Upper lobe of left lung (tissue), 6 donors: ENCODE data around the gene BROX. TPM values are rescaled to one million over a fixed set of nuclear protein-coding genes. Genes with fewer than 3 reads are reported as not detected.

ENCODE experiments used
- ATAC-seq, 2 donors: fragments of 200-7000 bp; cut with Tn5 transposase; one replicate each; pipeline ENCODE4 v1.9.1; 2022; ENCODE audit warnings: mild to moderate bottlenecking in 2 of 2, moderate library complexity in 2 of 2; ENCODE audit not compliant: low FRiP score in 2 of 2
- DNase-seq, 2 donors: peaks; one replicate each; pipeline ENCODE4 v3.0.0-alpha.2; 2019 to 2020
- H3K27ac ChIP-seq, 4 donors: fragments of 200-600 bp; sonication (generic); one replicate each; pipeline ENCODE4 v1.5.1; 2016 to 2019
- H3K27me3 ChIP-seq, 4 donors: fragments of 200-600 bp; sonication (generic); one replicate each; pipeline ENCODE4 v1.5.1; 2017 to 2019
- H3K36me3 ChIP-seq, 4 donors: fragments of 200-600 bp; sonication (generic); one replicate each; pipeline ENCODE4 v1.5.1; 2016 to 2019
- H3K4me1 ChIP-seq, 4 donors: fragments of 200-600 bp; sonication (generic); one replicate each; pipeline ENCODE4 v1.5.1; 2018 to 2019
- H3K4me3 ChIP-seq, 4 donors: fragments of 200-600 bp; sonication (generic); one replicate each; pipeline ENCODE4 v1.5.1; 2017 to 2019; ENCODE audit warnings: mild to moderate bottlenecking in 2 of 4, moderate library complexity in 1 of 4
- H3K9me3 ChIP-seq, 4 donors: fragments of 200-600 bp; sonication (generic); one replicate each; pipeline ENCODE4 v1.5.1; 2018 to 2019
- EP300 ChIP-seq, 4 donors: sonication (generic); formaldehyde crosslinking; IDR thresholded peaks; one replicate each; pipeline ENCODE4 v1.5.1; 2017; ENCODE audit warnings: antibody characterized with exemption in 4 of 4, control low read depth in 2 of 4
- POLR2A ChIP-seq, 4 donors: fragments of 450-650 bp; IDR thresholded peaks; one replicate each; pipeline ENCODE4 v1.5.1; 2016 to 2017; ENCODE audit warnings: antibody characterized with exemption in 4 of 4, mild to moderate bottlenecking in 2 of 4
- POLR2AphosphoS5 ChIP-seq, 2 donors: sonication (generic); formaldehyde crosslinking; IDR thresholded peaks; one replicate each; pipeline ENCODE4 v1.5.1; 2017; ENCODE audit warnings: antibody characterized with exemption in 2 of 2
- WGBS, 2 donors: methylation state at CpG; one replicate each; pipeline ENCODE4 v1.1.5; 2017 to 2018; 5-methylcytosine and 5-hydroxymethylcytosine counted together
- total RNA-seq, 6 donors: library from RNA; depleted of rRNA in 4 of 6; stranded (reverse); fragments of >200 nt in 4 of 6; gene quantifications; one replicate each; pipeline versions ENCODE4 v1.1.0 to v1.2.1, GENCODE V29; 2016 to 2021
- TF ChIP-seq, protein P1 (sequence below), 6 experiments: fragments of 450-650 bp in 4 of 6; fragments of 200-600 bp in 2 of 6; sonication (generic) in 2 of 6; IDR thresholded peaks; one replicate each; pipeline ENCODE4 v1.5.1; 2016 to 2019; ENCODE audit warnings: antibody characterized with exemption in 6 of 6
- donor health status: DM: no; HTN: no; CAD: no; lungs with moderate emphysema.
- donor health status: DM: no; HTN: yes; CAD: no; lungs with severe emphysema.

BROX gene
- total RNA-seq, 6 donors from 2014 or later, result 21.0 to 74.0 (median 41.2) TPM

DNA sequence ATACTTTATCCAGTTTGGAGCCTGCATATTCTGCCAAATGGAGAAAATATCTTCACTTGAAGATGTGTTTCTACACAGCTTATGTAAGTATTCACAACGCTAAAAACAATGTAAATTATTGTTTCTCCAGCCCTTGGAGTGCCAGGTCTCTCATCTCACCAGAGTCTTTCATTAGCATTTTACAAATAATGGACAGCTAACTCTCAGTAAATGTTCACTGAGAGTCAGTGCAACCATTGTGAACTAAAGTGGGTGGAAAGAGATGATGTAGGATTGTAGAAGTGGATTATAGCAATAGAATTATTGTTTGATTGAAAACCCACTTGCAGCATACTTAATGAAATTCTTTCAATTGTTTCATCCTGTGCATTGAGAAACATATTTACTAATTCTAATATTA lies 16.4 kb downstream of the BROX start:
- no peak for ATAC-seq
- no peak for DNase-seq
- H3K4me1 ChIP-seq, result no peaks in the 10 kb centered on the region
- no peaks in the 10 kb centered on the region for H3K9me3 ChIP-seq
- WGBS, 2 donors, result 87 to 90% methylated on average over 1 of the region's 1 CpG
- H3K27me3 ChIP-seq, result no peaks in the 10 kb centered on the region
- no peak overlapping the region for H3K4me3 ChIP-seq
- peaks cover 51 to 100% (median 85%) of the 10 kb centered on the region in 4 donors for H3K36me3 ChIP-seq
- H3K27ac ChIP-seq, result no peak overlapping the region
- TF ChIP-seq POLR2AphosphoS5 (IDR thresholded peaks at IDR 0.05), result no peak
- no peak for TF ChIP-seq POLR2A (IDR thresholded peaks at IDR 0.05)

DNA sequence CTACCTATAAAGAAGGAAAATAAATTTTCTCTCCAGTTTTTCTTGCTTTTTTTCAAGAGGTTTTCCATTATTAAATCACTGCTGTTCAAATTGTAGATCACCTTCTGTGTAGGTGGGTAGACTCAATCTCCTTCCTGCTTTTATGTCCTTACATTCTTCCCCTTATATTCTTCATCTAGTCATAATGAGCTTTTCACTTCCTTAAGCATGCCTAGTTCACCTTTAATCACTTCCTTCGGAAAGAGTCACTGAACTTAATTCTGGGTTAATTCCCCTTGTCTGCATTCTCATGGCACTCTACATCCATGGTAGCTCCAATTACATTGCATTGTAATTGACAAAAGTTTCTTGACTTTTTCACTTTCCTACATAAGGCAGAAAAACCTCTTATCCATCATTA lies 18.5 kb downstream of the BROX start:
- 74 to 88% methylated on average over 1 of the region's 1 CpG for WGBS, 2 donors
- ATAC-seq, result no peak
- H3K4me3 ChIP-seq, result no peak overlapping the region
- peaks cover 55 to 100% (median 78%) of the 10 kb centered on the region in 4 donors for H3K36me3 ChIP-seq
- no peak for DNase-seq
- H3K4me1 ChIP-seq, result no peaks in the 10 kb centered on the region
- H3K9me3 ChIP-seq, result no peaks in the 10 kb centered on the region
- TF ChIP-seq POLR2AphosphoS5 (IDR thresholded peaks at IDR 0.05), result no peak
- TF ChIP-seq POLR2A (IDR thresholded peaks at IDR 0.05), result no peak
- TF ChIP-seq, protein P1, sequence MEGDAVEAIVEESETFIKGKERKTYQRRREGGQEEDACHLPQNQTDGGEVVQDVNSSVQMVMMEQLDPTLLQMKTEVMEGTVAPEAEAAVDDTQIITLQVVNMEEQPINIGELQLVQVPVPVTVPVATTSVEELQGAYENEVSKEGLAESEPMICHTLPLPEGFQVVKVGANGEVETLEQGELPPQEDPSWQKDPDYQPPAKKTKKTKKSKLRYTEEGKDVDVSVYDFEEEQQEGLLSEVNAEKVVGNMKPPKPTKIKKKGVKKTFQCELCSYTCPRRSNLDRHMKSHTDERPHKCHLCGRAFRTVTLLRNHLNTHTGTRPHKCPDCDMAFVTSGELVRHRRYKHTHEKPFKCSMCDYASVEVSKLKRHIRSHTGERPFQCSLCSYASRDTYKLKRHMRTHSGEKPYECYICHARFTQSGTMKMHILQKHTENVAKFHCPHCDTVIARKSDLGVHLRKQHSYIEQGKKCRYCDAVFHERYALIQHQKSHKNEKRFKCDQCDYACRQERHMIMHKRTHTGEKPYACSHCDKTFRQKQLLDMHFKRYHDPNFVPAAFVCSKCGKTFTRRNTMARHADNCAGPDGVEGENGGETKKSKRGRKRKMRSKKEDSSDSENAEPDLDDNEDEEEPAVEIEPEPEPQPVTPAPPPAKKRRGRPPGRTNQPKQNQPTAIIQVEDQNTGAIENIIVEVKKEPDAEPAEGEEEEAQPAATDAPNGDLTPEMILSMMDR (IDR thresholded peaks at IDR 0.05), result no peak
- no peak for TF ChIP-seq EP300 (IDR thresholded peaks at IDR 0.05)
- no peaks in the 10 kb centered on the region for H3K27me3 ChIP-seq
- no peak overlapping the region for H3K27ac ChIP-seq

DNA sequence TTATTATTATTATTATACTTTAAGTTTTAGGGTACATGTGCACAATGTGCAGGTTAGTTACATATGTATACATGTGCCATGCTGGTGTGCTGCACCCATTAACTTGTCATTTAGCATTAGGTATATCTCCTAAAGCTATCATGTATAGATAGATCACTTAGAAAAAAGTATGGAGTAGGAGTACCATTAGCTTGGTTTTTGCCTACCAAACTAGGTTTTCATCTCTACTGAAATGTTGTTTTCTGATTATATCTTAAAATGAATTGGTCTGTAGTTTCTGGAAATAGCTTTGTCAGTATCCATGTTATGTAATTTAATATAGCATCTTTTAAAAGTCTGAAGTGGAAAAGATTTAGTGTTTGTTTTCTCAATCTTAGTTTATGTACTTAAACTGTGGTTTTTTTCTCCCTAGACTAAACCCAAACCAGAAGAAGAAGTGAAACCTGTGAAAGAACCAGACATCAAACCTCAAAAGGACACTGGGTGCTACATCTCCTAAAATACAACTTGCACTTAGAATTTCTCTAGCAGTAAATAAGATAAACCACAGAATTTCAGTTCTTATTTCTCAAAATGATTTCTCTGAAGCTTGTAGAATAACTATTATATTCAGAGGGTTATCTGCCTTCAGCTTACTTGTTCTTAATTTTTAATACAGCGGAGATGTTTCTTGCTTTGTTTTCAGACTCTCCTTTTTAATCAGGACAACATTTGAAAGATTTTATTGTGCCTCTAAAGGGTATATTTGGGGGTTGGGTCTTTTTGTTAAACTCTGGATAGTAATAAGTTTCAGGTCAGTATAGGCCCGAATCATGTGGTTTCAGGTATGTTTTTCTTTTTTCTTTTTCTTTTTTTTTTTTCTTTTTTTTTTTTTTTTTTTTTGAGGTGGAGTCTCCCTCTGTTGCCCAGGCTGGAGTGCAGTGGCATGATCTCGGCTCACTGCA lies 20.1 kb downstream of the BROX start:
- H3K27me3 ChIP-seq, result no peaks in the 10 kb centered on the region
- no peaks in the 10 kb centered on the region for H3K9me3 ChIP-seq
- DNase-seq (no peak), ATAC-seq (peak in 1 of 2 donors; percentile 49)
- WGBS, 2 donors, result 86 to 88% methylated on average over 3 of the region's 3 CpGs
- H3K4me3 ChIP-seq, result no peak overlapping the region
- H3K4me1 ChIP-seq, result no peaks in the 10 kb centered on the region
- no peak overlapping the region for H3K27ac ChIP-seq
- TF ChIP-seq, protein P1 (IDR thresholded peaks at IDR 0.05), result no peak
- TF ChIP-seq EP300 (IDR thresholded peaks at IDR 0.05), result no peak
- TF ChIP-seq POLR2AphosphoS5 (IDR thresholded peaks at IDR 0.05), result no peak
- no peak for TF ChIP-seq POLR2A (IDR thresholded peaks at IDR 0.05)
- H3K36me3 ChIP-seq, result peaks cover 48 to 94% (median 63%) of the 10 kb centered on the region in 4 donors

DNA sequence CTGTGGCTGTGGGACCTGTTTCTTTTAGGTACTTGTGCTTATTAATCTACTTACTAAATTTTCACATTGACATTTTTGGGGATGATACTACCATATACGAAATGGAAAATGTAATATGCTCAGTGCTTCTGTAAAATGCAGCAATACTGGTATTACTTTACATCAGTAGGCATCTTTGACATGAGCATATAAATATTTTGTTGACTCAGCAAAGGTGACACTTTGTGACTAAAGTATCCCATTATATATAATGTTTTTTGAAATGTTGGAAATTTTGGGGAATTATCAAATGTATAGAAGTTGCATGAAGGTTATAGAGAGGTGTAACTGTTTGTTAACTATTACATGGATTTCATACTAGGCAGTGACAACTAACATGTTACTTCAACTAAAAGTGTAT lies 22.4 kb downstream of the BROX start:
- no peaks in the 10 kb centered on the region for H3K4me1 ChIP-seq
- 85 to 91% methylated on average over 1 of the region's 1 CpG for WGBS, 2 donors
- TF ChIP-seq, protein P1 (IDR thresholded peaks at IDR 0.05), result no peak
- no peak for TF ChIP-seq POLR2AphosphoS5 (IDR thresholded peaks at IDR 0.05)
- no peak for TF ChIP-seq EP300 (IDR thresholded peaks at IDR 0.05)
- TF ChIP-seq POLR2A (IDR thresholded peaks at IDR 0.05), result no peak
- peaks cover 26 to 71% (median 43%) of the 10 kb centered on the region in 4 donors for H3K36me3 ChIP-seq
- H3K9me3 ChIP-seq, result no peaks in the 10 kb centered on the region
- H3K27ac ChIP-seq, result no peak overlapping the region
- no peaks in the 10 kb centered on the region for H3K27me3 ChIP-seq
- H3K4me3 ChIP-seq, result no peak overlapping the region
- DNase-seq (no peak), ATAC-seq (no peak)

DNA sequence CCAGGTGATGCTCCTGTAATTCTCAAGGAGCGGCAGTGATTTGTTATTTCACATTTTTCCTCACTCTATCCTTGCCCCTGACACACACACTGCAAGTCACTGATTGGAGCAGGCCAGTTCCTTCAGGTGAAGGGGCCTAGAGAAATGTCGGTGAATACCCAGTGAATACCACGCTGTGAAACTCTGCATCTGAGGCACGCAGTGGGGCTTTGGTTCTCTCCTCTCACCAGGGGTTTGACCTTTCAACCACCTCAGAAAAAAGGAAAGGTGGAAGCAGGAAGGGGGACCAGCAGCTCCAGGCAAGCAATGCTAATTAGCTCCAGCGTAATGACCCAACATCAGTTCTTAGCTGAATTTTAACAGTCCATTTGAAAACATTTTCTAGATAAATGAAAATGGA lies 24.1 kb downstream of the BROX start:
- DNase-seq (no peak), ATAC-seq (no peak)
- H3K36me3 ChIP-seq, result peaks cover 16 to 54% (median 30%) of the 10 kb centered on the region in 4 donors
- 72 to 73% methylated on average over 5 of the region's 5 CpGs for WGBS, 2 donors
- H3K27me3 ChIP-seq, result no peaks in the 10 kb centered on the region
- no peak overlapping the region for H3K27ac ChIP-seq
- H3K4me1 ChIP-seq, result no peaks in the 10 kb centered on the region
- TF ChIP-seq POLR2AphosphoS5 (IDR thresholded peaks at IDR 0.05), result no peak
- TF ChIP-seq, protein P1 (IDR thresholded peaks at IDR 0.05), result no peak
- TF ChIP-seq EP300 (IDR thresholded peaks at IDR 0.05), result no peak
- no peak for TF ChIP-seq POLR2A (IDR thresholded peaks at IDR 0.05)
- H3K9me3 ChIP-seq, result no peaks in the 10 kb centered on the region
- no peak overlapping the region for H3K4me3 ChIP-seq
